Transverse colon (tissue), 4 donors: ENCODE data around the gene OR6B3.

ENCODE experiments used
- CTCF ChIP-seq, 5 experiments: fragments of 200-600 bp in 3 of 5; fragments of 450-650 bp in 2 of 5; sonication (generic) in 3 of 5; IDR thresholded peaks; 1 replicate in 2 of 5; 2 replicates in 3 of 5; pipeline ENCODE4 v1.5.1; 2016 to 2017; ENCODE audit warnings: antibody characterized with exemption in 5 of 5, inconsistent platforms in 3 of 5, mild to moderate bottlenecking in 2 of 5, moderate library complexity in 1 of 5
- EP300 ChIP-seq: sonication (generic); formaldehyde crosslinking; IDR thresholded peaks from one replicate; pipeline ENCODE4 v1.6.1; 2017; ENCODE audit warnings: antibody characterized with exemption, low read depth
- POLR2A ChIP-seq: fragments of 450-650 bp; IDR thresholded peaks from one replicate; pipeline ENCODE4 v1.6.1; 2016; ENCODE audit warnings: antibody characterized with exemption, mild to moderate bottlenecking, moderate library complexity
- POLR2AphosphoS5 ChIP-seq, 3 donors: sonication (generic); formaldehyde crosslinking; IDR thresholded peaks; one replicate each; pipeline ENCODE4 v1.6.1; 2016; ENCODE audit warnings: antibody characterized with exemption in 3 of 3

GRCh38 chr2:240043279-240043989 is 9.9 kb downstream of the OR6B3 start:
- no peak for TF ChIP-seq CTCF (IDR thresholded peaks at IDR 0.05)
- no peak for TF ChIP-seq POLR2A
- no peak for TF ChIP-seq EP300
- no peak for TF ChIP-seq POLR2AphosphoS5 (IDR thresholded peaks at IDR 0.05)
